ENCODE results near the gene PCBP3.
A peak's percentile ranks its signal among the peaks of the same experiment; 100 is the strongest.
"Not testable (repeated sequence)": the region's sequence is repeated elsewhere in the genome, so short reads cannot be mapped to it uniquely, and the experiment has no call there.

PCBP3 gene

GRCh38 chr21:45613396-45613795, 30.1 kb upstream of the PCBP3 start:
- no peak for DNase-seq (ENCODE audit: low read depth in 2 of 2)

- DNase-seq (ENCODE audit: low read depth in 2 of 2), result no peak
These were observed 29.6 kb upstream of the PCBP3 start for GRCh38 chr21:45613881-45614280.

GRCh38 chr21:45615145-45615711, 28.3 kb upstream of the PCBP3 start:
- peak; percentile 66 to 72 for DNase-seq (ENCODE audit: low read depth in 2 of 2)

GRCh38 chr21:45617021-45617921, 26.3 kb upstream of the PCBP3 start:
- no peak for DNase-seq (ENCODE audit: low read depth in 2 of 2)

- DNase-seq (ENCODE audit: low read depth in 2 of 2), result no peak
These were observed 25.2 kb upstream of the PCBP3 start for GRCh38 chr21:45618287-45618686.

- DNase-seq (ENCODE audit: low read depth in 2 of 2), result no peak
These were observed 24.6 kb upstream of the PCBP3 start for GRCh38 chr21:45618846-45619485.

- DNase-seq (ENCODE audit: low read depth in 2 of 2), result no peak
These were observed 23.2 kb upstream of the PCBP3 start for GRCh38 chr21:45620201-45620923.

- DNase-seq (ENCODE audit: low read depth in 2 of 2), result not testable (repeated sequence)
These were observed 21.8 kb upstream of the PCBP3 start for GRCh38 chr21:45621435-45622331.

- no peak for DNase-seq (ENCODE audit: low read depth in 2 of 2)
These were observed 21.0 kb upstream of the PCBP3 start for GRCh38 chr21:45622416-45623097.

- DNase-seq (ENCODE audit: low read depth in 2 of 2), result no peak
These were observed 20.1 kb upstream of the PCBP3 start for GRCh38 chr21:45623436-45623835.

GRCh38 chr21:45626127-45626526, 17.4 kb upstream of the PCBP3 start:
- DNase-seq (ENCODE audit: low read depth in 2 of 2), result not testable (repeated sequence)

GRCh38 chr21:45629046-45629981, 14.2 kb upstream of the PCBP3 start:
- DNase-seq (ENCODE audit: low read depth in 2 of 2), result no peak

GRCh38 chr21:45630066-45630694, 13.3 kb upstream of the PCBP3 start:
- no peak for DNase-seq (ENCODE audit: low read depth in 2 of 2)

GRCh38 chr21:45630876-45631275, 12.6 kb upstream of the PCBP3 start:
- DNase-seq (ENCODE audit: low read depth in 2 of 2), result no peak

- no peak for DNase-seq (ENCODE audit: low read depth in 2 of 2)
These were observed 12.0 kb upstream of the PCBP3 start for GRCh38 chr21:45631540-45631939.

GRCh38 chr21:45632160-45632559, 11.4 kb upstream of the PCBP3 start:
- no peak for DNase-seq (ENCODE audit: low read depth in 2 of 2)

GRCh38 chr21:45632637-45633251, 10.8 kb upstream of the PCBP3 start:
- no peak for DNase-seq (ENCODE audit: low read depth in 2 of 2)

- DNase-seq (ENCODE audit: low read depth in 2 of 2), result no peak
These were observed 8.9 kb upstream of the PCBP3 start for GRCh38 chr21:45634511-45635183.
